LNCAP (cell line): ENCODE measurements around the gene SULF2.

Experiments
- CTCF ChIP-seq: fragments of 450-650 bp; IDR thresholded peaks from 2 replicates; pipeline ENCODE4 v1.5.1; 2017; ENCODE audit warnings: mild to moderate bottlenecking

The SULF2 gene

GRCh38 chr20:47785311-47785853 is at the start of gene SULF2:
TSS of gene SULF2 (minus strand) at chr20:47785481. CDS start at chr20:47757363, 28,118 bp downstream.
- TF ChIP-seq CTCF: no peak

- TF ChIP-seq CTCF: no peak
Observed at GRCh38 chr20:47825011-47825762, 39.9 kb upstream of the SULF2 start.

GRCh38 chr20:47821481-47822100 is 36.3 kb upstream of the SULF2 start:
- TF ChIP-seq CTCF: no peak

GRCh38 chr20:47818996-47819609 is 33.8 kb upstream of the SULF2 start:
- TF ChIP-seq CTCF: no peak

GRCh38 chr20:47818466-47818865 is 33.2 kb upstream of the SULF2 start:
- no peak for TF ChIP-seq CTCF

GRCh38 chr20:47818016-47818415 is 32.7 kb upstream of the SULF2 start:
- TF ChIP-seq CTCF: no peak

- TF ChIP-seq CTCF: no peak
Observed at GRCh38 chr20:47817573-47817972, 32.3 kb upstream of the SULF2 start.
